GM12878 (cell line): ENCODE data around the gene JDP2. TPM values are rescaled to one million over a fixed set of nuclear protein-coding genes. Genes with fewer than 3 reads are reported as not detected.

ENCODE experiments used
- BCL3 ChIP-seq: IDR thresholded peaks from 2 replicates; pipeline ENCODE4 v1.6.1; 2011; ENCODE audit warnings: borderline replicate concordance, low read depth, mild to moderate bottlenecking, moderate library complexity, low read length; ENCODE audit not compliant: insufficient read depth, poor library complexity, severe bottlenecking
- BCLAF1 ChIP-seq: fragments of 450-650 bp; IDR thresholded peaks from 2 replicates; pipeline ENCODE4 v1.6.1; 2017; ENCODE audit warnings: antibody characterized with exemption, mild to moderate bottlenecking, moderate library complexity
- CHD1 ChIP-seq: IDR thresholded peaks from 2 replicates; pipeline ENCODE4 v1.6.1; 2012; ENCODE audit warnings: low read depth, low read length, improper control_type of control experiment
- CHD2 ChIP-seq: IDR thresholded peaks from 2 replicates; pipeline ENCODE4 v1.6.1; 2011; ENCODE audit warnings: low read depth, low read length, improper control_type of control experiment, borderline replicate concordance
- CREM ChIP-seq: IDR thresholded peaks from 2 replicates; pipeline ENCODE4 v1.6.1; 2014; ENCODE audit warnings: antibody characterized with exemption, low read depth
- E2F8 ChIP-seq: fragments of 450-650 bp; IDR thresholded peaks from 2 replicates; pipeline ENCODE4 v1.6.1; 2018; ENCODE audit warnings: mild to moderate bottlenecking, low read depth, moderate library complexity; ENCODE audit not compliant: partially characterized antibody
- E4F1 ChIP-seq: fragments of 450-650 bp; IDR thresholded peaks from 2 replicates; pipeline ENCODE4 v1.6.1; 2018; ENCODE audit warnings: borderline replicate concordance, mild to moderate bottlenecking; ENCODE audit not compliant: partially characterized antibody
- GATAD2B ChIP-seq: fragments of 450-650 bp; conservative IDR thresholded peaks from 2 replicates; pipeline ENCODE4 v1.6.1; 2017; ENCODE audit warnings: low read depth, mild to moderate bottlenecking, moderate library complexity
- HCFC1 ChIP-seq: fragments of 150-350 bp; IDR thresholded peaks from 2 replicates; pipeline ENCODE4 v1.6.1; 2014; ENCODE audit warnings: low read length
- IRF3 ChIP-seq: fragments of 450-650 bp; IDR thresholded peaks from 2 replicates; pipeline ENCODE4 v1.6.1; 2014; ENCODE audit warnings: mild to moderate bottlenecking
- IRF4 ChIP-seq: IDR thresholded peaks from 2 replicates; pipeline ENCODE4 v1.6.1; 2011; ENCODE audit warnings: low read depth, low read length
- MYB ChIP-seq: fragments of 150-350 bp; IDR thresholded peaks from 2 replicates; pipeline ENCODE4 v1.6.1; 2014; ENCODE audit warnings: mild to moderate bottlenecking, low read depth, low read length, borderline replicate concordance
- PKNOX1 ChIP-seq: fragments of 450-650 bp; IDR thresholded peaks from 2 replicates; pipeline ENCODE4 v1.6.1; 2016; ENCODE audit warnings: mild to moderate bottlenecking
- SUPT20H ChIP-seq: IDR thresholded peaks from 2 replicates; pipeline ENCODE4 v1.6.1; 2011; ENCODE audit warnings: low read depth, mild to moderate bottlenecking, low read length, moderate library complexity, borderline replicate concordance; ENCODE audit not compliant: control insufficient read depth
- WRNIP1 ChIP-seq: IDR thresholded peaks from 2 replicates; pipeline ENCODE4 v1.6.1; 2011; ENCODE audit warnings: low read depth, low read length, improper control_type of control experiment, borderline replicate concordance
- YBX1 ChIP-seq: fragments of 450-650 bp; IDR thresholded peaks from 2 replicates; pipeline ENCODE4 v1.6.1; 2016; ENCODE audit warnings: antibody characterized with exemption
- ZNF24 ChIP-seq: fragments of 450-650 bp; IDR thresholded peaks from 2 replicates; pipeline ENCODE4 v1.6.1; 2017; ENCODE audit warnings: antibody characterized with exemption, mild to moderate bottlenecking
- polyA plus RNA-seq, 11 experiments: library from polyadenylated mRNA; depleted of rRNA in 4 of 11; unstranded in 6 of 11; stranded (reverse) in 5 of 11; fragments of >200 nt; fragmentation: Nextera tagmentation in 4 of 11; fragmentation: Illumina TruSeq in 1 of 11; extraction: Ambion mirVana in 4 of 11; extraction: Trizol in 1 of 11; gene quantifications; 1 replicate in 1 of 11; 2 replicates in 10 of 11; pipeline versions ENCODE4 v1.2.1 to v1.2.3, GENCODE V29; 2011 to 2016; ENCODE audit warnings: inconsistent platforms in 2 of 11, missing spikeins in 2 of 11, low read depth in 1 of 11
- total RNA-seq, 4 experiments: library from RNA; depleted of rRNA in 3 of 4; stranded (reverse); fragments of >200 nt in 3 of 4; fragmentation: Illumina TruSeq in 1 of 4; extraction: Trizol in 1 of 4; gene quantifications; 2 replicates each; pipeline versions ENCODE4 v1.2.1 to v1.2.3, GENCODE V29; 2013 to 2021

The JDP2 gene
- total and polyA plus RNA-seq, 10 of the 15 experiments (the other 5 are each of a cell fraction or from before 2014, with no cell fraction given), result 0.71 to 21.3 (median 11.2) TPM

- TF ChIP-seq WRNIP1 (no peak), GATAD2B (peak; percentile 66), CHD1 (no peak), MYB (no peak), PKNOX1 (0 out of 2 replicates have a peak, but pooled peaks have one; percentile 7), BCLAF1 (no peak), ZNF24 (no peak), IRF4 (no peak), E2F8 (no peak), CHD2 (no peak), YBX1 (no peak), CREM (no peak), HCFC1 (no peak), BCL3 (no peak), IRF3 (no peak), E4F1 (no peak), SUPT20H (no peak)
These were observed at the start of gene JDP2 (continued) for GRCh38 chr14:75427482-75428229.
